CD8-positive, alpha-beta memory T cell (primary cell): ENCODE results near the gene ITGAL. TPM values are rescaled to one million over a fixed set of nuclear protein-coding genes. Genes with fewer than 3 reads are reported as not detected.
A peak's percentile ranks its signal among the peaks of the same experiment; 100 is the strongest.
"Not testable (repeated sequence)": the region's sequence is repeated elsewhere in the genome, so short reads cannot be mapped to it uniquely, and the experiment has no call there.

Source experiments
- CTCF ChIA-PET: fragments of 350-600 bp; sonication (Branson Sonifier 250); formaldehyde crosslinking; loops from one replicate; lab custom pipeline; 2021; ENCODE audit warnings: antibody characterized with exemption; lab: Charles Lee
- POLR2A ChIA-PET: fragments of 350-600 bp; sonication (Branson Sonifier 250); formaldehyde crosslinking; loops from one replicate; lab custom pipeline; 2021; ENCODE audit warnings: antibody characterized with exemption; lab: Charles Lee
- DNase-seq, 5 donors: peaks; one replicate each; pipeline versions ENCODE4 v3.0.0 to v3.0.0-alpha.2; 2020 to 2022; ENCODE audit warnings: mixed read lengths in 1 of 5
- H3K27ac ChIP-seq: one replicate; pipeline ENCODE4 v1.7.0; 2013; ENCODE audit warnings: low read depth, mild to moderate bottlenecking, low read length, moderate library complexity
- H3K27me3 ChIP-seq: 2 replicates; pipeline ENCODE4 v1.7.0; 2013; ENCODE audit warnings: low read length, mild to moderate bottlenecking; ENCODE audit not compliant: insufficient read depth, poor library complexity, severe bottlenecking
- H3K36me3 ChIP-seq: 2 replicates; pipeline ENCODE4 v1.7.0; 2013; ENCODE audit warnings: mild to moderate bottlenecking, low read length, moderate library complexity; ENCODE audit not compliant: insufficient read depth
- H3K4me1 ChIP-seq: 2 replicates; pipeline ENCODE4 v1.7.0; 2013; ENCODE audit warnings: mild to moderate bottlenecking, low read length, moderate library complexity; ENCODE audit not compliant: insufficient read depth
- H3K4me3 ChIP-seq: 2 replicates; pipeline ENCODE4 v1.7.0; 2013; ENCODE audit warnings: mild to moderate bottlenecking, low read length
- H3K9me3 ChIP-seq: 2 replicates; pipeline ENCODE4 v1.7.0; 2013; ENCODE audit warnings: mild to moderate bottlenecking, low read length
- H3K27ac Mint-ChIP-seq, 8 donors: one replicate each; pipeline ENCODE4 v1.8.0; 2020 to 2021; ENCODE audit warnings: mixed read lengths in 8 of 8, mild to moderate bottlenecking in 6 of 8, inconsistent platforms in 3 of 8, moderate library complexity in 3 of 8
- H3K27me3 Mint-ChIP-seq, 2 donors: one replicate each; pipeline ENCODE4 v1.8.0; 2020 to 2021; ENCODE audit warnings: mixed read lengths in 2 of 2, mild to moderate bottlenecking in 1 of 2, moderate library complexity in 1 of 2
- H3K36me3 Mint-ChIP-seq, 3 donors: one replicate each; pipeline ENCODE4 v1.8.0; 2020 to 2021; ENCODE audit warnings: mixed read lengths in 3 of 3, inconsistent platforms in 1 of 3, mild to moderate bottlenecking in 1 of 3
- H3K4me1 Mint-ChIP-seq, 3 donors: one replicate each; pipeline ENCODE4 v1.8.0; 2020 to 2021; ENCODE audit warnings: mixed read lengths in 3 of 3, inconsistent platforms in 1 of 3, mild to moderate bottlenecking in 1 of 3
- H3K4me3 Mint-ChIP-seq, 7 donors: one replicate each; pipeline ENCODE4 v1.8.0; 2020 to 2021; ENCODE audit warnings: mixed read lengths in 7 of 7, mild to moderate bottlenecking in 6 of 7, moderate library complexity in 4 of 7, inconsistent platforms in 2 of 7
- H3K9me3 Mint-ChIP-seq, 5 donors: one replicate each; pipeline ENCODE4 v1.8.0; 2020 to 2022; ENCODE audit warnings: mixed read lengths in 5 of 5, mild to moderate bottlenecking in 3 of 5, moderate library complexity in 2 of 5, inconsistent platforms in 1 of 5
- polyA plus RNA-seq: library from polyadenylated mRNA; unstranded; fragments of 300-500 nt; fragmentation: Illumina TruSeq; gene quantifications from one replicate; pipeline ENCODE4 v1.2.3, GENCODE V29; 2021
- total RNA-seq, 2 experiments: library from RNA; stranded (reverse); gene quantifications; one replicate each; pipeline ENCODE4 v1.2.3, GENCODE V29; 2021

The ITGAL gene
- total and polyA plus RNA-seq, 3 experiments from 2014 or later = 256 to 363 (median 333) TPM

DNA sequence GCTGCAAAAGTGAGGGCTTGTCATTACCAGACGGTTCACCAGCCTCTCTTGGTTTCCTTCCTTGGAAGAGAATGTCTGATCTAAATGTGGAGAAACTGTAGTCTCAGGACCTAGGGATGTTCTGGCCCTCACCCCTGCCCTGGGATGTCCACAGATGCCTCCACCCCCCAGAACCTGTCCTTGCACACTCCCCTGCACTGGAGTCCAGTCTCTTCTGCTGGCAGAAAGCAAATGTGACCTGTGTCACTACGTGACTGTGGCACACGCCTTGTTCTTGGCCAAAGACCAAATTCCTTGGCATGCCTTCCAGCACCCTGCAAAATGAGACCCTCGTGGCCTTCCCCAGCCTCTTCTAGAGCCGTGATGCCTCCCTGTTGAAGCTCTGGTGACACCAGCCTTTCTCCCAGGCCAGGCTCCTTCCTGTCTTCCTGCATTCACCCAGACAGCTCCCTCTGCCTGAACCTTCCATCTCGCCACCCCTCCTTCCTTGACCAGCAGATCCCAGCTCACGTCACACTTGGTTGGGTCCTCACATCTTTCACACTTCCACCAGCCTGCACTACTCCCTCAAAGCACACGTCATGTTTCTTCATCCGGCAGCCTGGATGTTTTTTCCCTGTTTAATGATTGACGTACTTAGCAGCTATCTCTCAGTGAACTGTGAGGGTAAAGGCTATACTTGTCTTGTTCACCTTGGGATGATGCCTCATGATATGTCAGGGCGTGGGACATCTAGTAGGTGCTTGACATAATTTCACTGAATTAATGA is 49.5 kb downstream of the ITGAL start:
- Mint-ChIP-seq H3K27me3 (peaks cover 0 to 1% of the 10 kb centered on the region in 2 donors), H3K36me3 (peaks cover 9 to 52% (median 11%) of the 10 kb centered on the region in 3 donors), H3K9me3 (no peaks in the 10 kb centered on the region), H3K4me3 (peak overlapping the region in 1 of 7 donors; percentile 64), H3K4me1 (peaks cover 12 to 29% (median 25%) of the 10 kb centered on the region in 3 donors), H3K27ac (peak overlapping the region in 7 of 8 donors; percentile 1 to 96 (median 29))
- Histone ChIP-seq H3K4me3 (no peak overlapping the region), H3K36me3 (peaks cover 28% of the 10 kb centered on the region), H3K27ac (no peak overlapping the region), H3K9me3 (no peaks in the 10 kb centered on the region), H3K4me1 (peaks cover 6% of the 10 kb centered on the region), H3K27me3 (no peaks in the 10 kb centered on the region)
- CTCF ChIA-PET = interaction anchor here (1.2 to 1.5 kb wide), 2 partner anchors 13 to 94 kb away, joined by 3 to 5 read pairs; partner anchors contain the start of gene ZNF747
- DNase-seq = no peak
- POLR2A ChIA-PET = interaction anchor here (0.5 to 4.3 kb wide), 5 partner anchors 12 to 92 kb away, joined by 3 to 18 read pairs (median 4); partner anchors contain the start of genes DCTPP1, ZNF747 and ZNF764

DNA sequence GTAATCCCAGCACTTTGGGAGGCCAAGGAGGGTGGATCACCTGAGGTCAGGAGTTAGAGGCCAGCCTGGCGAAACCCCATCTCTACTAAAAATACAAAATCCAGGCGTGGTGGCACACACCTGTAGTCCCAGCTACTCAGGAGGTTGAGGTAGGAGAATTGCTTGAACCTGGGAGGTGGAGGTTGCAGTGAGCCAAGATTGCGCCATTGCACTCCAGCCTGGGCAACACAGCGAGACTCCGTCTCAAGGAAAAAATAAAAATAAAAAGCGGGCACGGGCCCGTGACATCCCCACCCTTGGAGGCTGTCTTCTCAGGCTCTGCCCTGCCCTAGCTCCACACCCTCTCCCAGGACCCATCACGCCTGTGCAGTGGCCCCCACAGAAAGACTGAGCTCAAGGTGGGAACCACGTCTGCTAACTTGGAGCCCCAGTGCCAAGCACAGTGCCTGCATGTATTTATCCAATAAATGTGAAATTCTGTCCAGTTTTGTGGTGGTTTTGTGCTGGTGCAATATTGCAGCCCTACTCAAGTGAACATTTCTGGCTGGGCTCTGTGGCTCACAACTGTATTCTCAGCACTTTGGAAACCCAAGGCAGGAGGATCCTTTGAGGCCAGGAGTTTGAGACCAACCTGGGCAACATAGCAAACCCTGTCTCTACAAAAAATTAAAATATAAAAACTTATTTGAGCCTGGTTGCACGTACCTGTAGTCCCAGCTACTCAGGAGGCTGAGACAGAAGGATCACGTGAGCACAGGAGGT is 50.3 kb downstream of the ITGAL start:
- POLR2A ChIA-PET = interaction anchor here (0.5 to 4.3 kb wide), 5 partner anchors 12 to 665 kb away, joined by 3 to 18 read pairs (median 4); partner anchors contain the start of genes DCTPP1, ZNF747 and ZNF764
- H3K4me1 ChIP-seq = peaks cover 12% of the 10 kb centered on the region
- DNase-seq, H3K9me3 ChIP-seq, H3K27me3 ChIP-seq, H3K27me3 Mint-ChIP-seq, H3K9me3 Mint-ChIP-seq, H3K4me3 ChIP-seq, H3K27ac ChIP-seq: not testable (repeated sequence)
- CTCF ChIA-PET = interaction anchor here (1.2 to 1.5 kb wide), 2 partner anchors 12 to 93 kb away, joined by 3 to 5 read pairs; partner anchors contain the start of gene ZNF747
- H3K27ac Mint-ChIP-seq = peak overlapping the region in 3 of 8 donors; percentile 23 to 80 (median 50)
- peaks cover 18 to 32% (median 29%) of the 10 kb centered on the region in 3 donors for H3K4me1 Mint-ChIP-seq
- peaks cover 20% of the 10 kb centered on the region for H3K36me3 ChIP-seq
- H3K36me3 Mint-ChIP-seq = peaks cover 9 to 44% (median 11%) of the 10 kb centered on the region in 3 donors
- H3K4me3 Mint-ChIP-seq = peak overlapping the region in 3 of 7 donors; percentile 22 to 64 (median 28)

- ChIA-PET POLR2A (interaction anchor here (0.5 to 4.3 kb wide), 4 partner anchors 11 to 666 kb away, joined by 3 to 18 read pairs (median 4); partner anchors contain the start of genes DCTPP1 and ZNF747), CTCF (interaction anchor here (0.9 to 2.5 kb wide), 7 partner anchors 10 to 98 kb away, joined by 3 to 11 read pairs (median 5); partner anchors contain the start of genes DCTPP1, ZNF747 and ZNF764)
- H3K4me3 Mint-ChIP-seq = peak overlapping the region in 2 of 7 donors; percentile 61 to 69
- H3K36me3 Mint-ChIP-seq = peaks cover 6 to 33% (median 6%) of the 10 kb centered on the region in 3 donors
- H3K27ac ChIP-seq = no peak overlapping the region
- no peaks in the 10 kb centered on the region for H3K9me3 Mint-ChIP-seq
- H3K36me3 ChIP-seq = peaks cover 9% of the 10 kb centered on the region
- peaks cover 19% of the 10 kb centered on the region for H3K4me1 ChIP-seq
- peaks cover 0 to 1% of the 10 kb centered on the region in 2 donors for H3K27me3 Mint-ChIP-seq
- H3K4me3 ChIP-seq = no peak overlapping the region
- no peaks in the 10 kb centered on the region for H3K27me3 ChIP-seq
- H3K4me1 Mint-ChIP-seq = peaks cover 19 to 34% (median 32%) of the 10 kb centered on the region in 3 donors
- peak overlapping the region in 2 of 8 donors; percentile 17 to 80 for H3K27ac Mint-ChIP-seq
- DNase-seq = no peak
- H3K9me3 ChIP-seq = no peaks in the 10 kb centered on the region
Observed at GRCh38 chr16:30523768-30524574, 51.4 kb downstream of the ITGAL start.

GRCh38 chr16:30524575-30525568 is 52.3 kb downstream of the ITGAL start:
- peaks cover 0 to 24% (median 0%) of the 10 kb centered on the region in 3 donors for H3K36me3 Mint-ChIP-seq
- ChIA-PET CTCF (interaction anchor here (0.9 to 2.5 kb wide), 7 partner anchors 9 to 97 kb away, joined by 3 to 11 read pairs (median 5); partner anchors contain the start of genes DCTPP1, ZNF747 and ZNF764), POLR2A (interaction anchor here (0.5 to 4.3 kb wide), 3 partner anchors 10 to 93 kb away, joined by 4 to 18 read pairs (median 5); partner anchors contain the start of gene ZNF747)
- H3K4me1 Mint-ChIP-seq = peaks cover 14 to 28% (median 27%) of the 10 kb centered on the region in 3 donors
- no peaks in the 10 kb centered on the region for H3K27me3 ChIP-seq
- no peak overlapping the region for H3K4me3 ChIP-seq
- no peaks in the 10 kb centered on the region for H3K9me3 Mint-ChIP-seq
- H3K27ac ChIP-seq = no peak overlapping the region
- peak overlapping the region in 6 of 7 donors; percentile 11 to 69 (median 47) for H3K4me3 Mint-ChIP-seq
- peaks cover 19% of the 10 kb centered on the region for H3K4me1 ChIP-seq
- no peak for DNase-seq
- no peaks in the 10 kb centered on the region for H3K9me3 ChIP-seq
- H3K27me3 Mint-ChIP-seq = no peaks in the 10 kb centered on the region
- peak overlapping the region in 3 of 8 donors; percentile 17 to 80 (median 44) for H3K27ac Mint-ChIP-seq
- peaks cover under 1% of the 10 kb centered on the region for H3K36me3 ChIP-seq

DNA sequence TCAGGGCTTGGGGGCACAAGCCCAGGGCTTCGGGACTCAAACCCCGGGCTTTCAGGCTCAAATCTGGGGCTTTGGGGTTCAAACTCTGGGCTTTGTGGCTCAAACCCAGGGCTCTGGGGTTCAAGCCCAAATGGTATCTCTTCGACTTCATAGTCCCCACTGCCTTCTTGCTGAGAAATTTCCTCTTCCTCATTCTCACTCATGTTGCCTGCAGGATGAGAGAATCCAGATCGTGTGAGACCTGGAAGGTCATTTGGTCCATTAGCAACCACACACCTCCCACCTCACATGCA is 53.2 kb downstream of the ITGAL start:
- ChIA-PET POLR2A (interaction anchor here (1.4 to 4.3 kb wide), 2 partner anchors 9 to 26 kb away, joined by 5 to 18 read pairs; partner anchors contain the start of gene ZNF747), CTCF (interaction anchor here (2.5 kb wide), 2 partner anchors 32 to 96 kb away, joined by 10 to 11 read pairs; partner anchors contain the start of genes DCTPP1 and ZNF764)
- peaks cover 0 to 19% (median 0%) of the 10 kb centered on the region in 3 donors for H3K36me3 Mint-ChIP-seq
- peak overlapping the region; percentile 50 for H3K4me3 ChIP-seq
- no peaks in the 10 kb centered on the region for H3K36me3 ChIP-seq
- H3K9me3 ChIP-seq = no peaks in the 10 kb centered on the region
- H3K9me3 Mint-ChIP-seq = no peaks in the 10 kb centered on the region
- no peak for DNase-seq
- H3K27me3 ChIP-seq = no peaks in the 10 kb centered on the region
- peak overlapping the region; percentile 4 to 92 (median 83) for H3K27ac Mint-ChIP-seq
- H3K4me1 ChIP-seq = peaks cover 19% of the 10 kb centered on the region
- no peaks in the 10 kb centered on the region for H3K27me3 Mint-ChIP-seq
- H3K27ac ChIP-seq = peak overlapping the region; percentile 31
- peak overlapping the region; percentile 83 to 92 (median 90) for H3K4me3 Mint-ChIP-seq
- peaks cover 14 to 28% (median 27%) of the 10 kb centered on the region in 3 donors for H3K4me1 Mint-ChIP-seq

GRCh38 chr16:30526137-30526822 is 53.7 kb downstream of the ITGAL start, which contains the start of gene ZNF768:
TSS of gene ZNF768 (minus strand) at chr16:30526566. CDS start at chr16:30526413, 153 bp downstream.
- peaks cover 14 to 28% (median 27%) of the 10 kb centered on the region in 3 donors for H3K4me1 Mint-ChIP-seq
- DNase-seq = peak in 3 of 5 donors; percentile 25 to 41 (median 30)
- Histone ChIP-seq H3K4me3 (peak within 1 kb of the TSS; percentile 50), H3K27me3 (no peaks in the 10 kb centered on the region), H3K9me3 (no peaks in the 10 kb centered on the region), H3K36me3 (no peaks in the 10 kb centered on the region), H3K4me1 (peaks cover 19% of the 10 kb centered on the region), H3K27ac (peak within 1 kb of the TSS; percentile 79)
- no peaks in the 10 kb centered on the region for H3K9me3 Mint-ChIP-seq
- H3K27ac Mint-ChIP-seq = peak within 1 kb of the TSS; percentile 81 to 99 (median 92)
- POLR2A ChIA-PET = interaction anchor here (0.5 to 4.3 kb wide), 9 partner anchors 8 to 132 kb away, joined by 3 to 18 read pairs (median 4); partner anchors contain the start of genes FBRS, ZNF747 and ZNF764
- H3K27me3 Mint-ChIP-seq = no peaks in the 10 kb centered on the region
- peaks cover 0 to 22% (median 0%) of the 10 kb centered on the region in 3 donors for H3K36me3 Mint-ChIP-seq
- peak within 1 kb of the TSS; percentile 83 to 94 (median 90) for H3K4me3 Mint-ChIP-seq
- CTCF ChIA-PET = interaction anchor here (0.8 to 2.5 kb wide), 5 partner anchors 9 to 97 kb away, joined by 3 to 11 read pairs (median 4); partner anchors contain the start of genes DCTPP1 and ZNF764
